Neuronal stem cell (in vitro differentiated cells): ENCODE data around the gene ZBTB45.
"Not testable (repeated sequence)": the region's sequence is repeated elsewhere in the genome, so short reads cannot be mapped to it uniquely, and the experiment has no call there.

Source experiments
- DNase-seq: peaks from one replicate; pipeline ENCODE4 v3.0.0-alpha.2; 2013; ENCODE audit warnings: low spot score
- H2AFZ ChIP-seq: one replicate; pipeline ENCODE4 v1.6.1; 2013; ENCODE audit warnings: mild to moderate bottlenecking, low read length, inconsistent platforms
- H2AK5ac ChIP-seq: 2 replicates; pipeline ENCODE4 v1.6.1; 2013; ENCODE audit warnings: low read depth, mild to moderate bottlenecking, inconsistent platforms, low read length, moderate library complexity, mixed read lengths
- H2BK120ac ChIP-seq: 2 replicates; pipeline ENCODE4 v1.6.1; 2013; ENCODE audit warnings: low read depth, mild to moderate bottlenecking, inconsistent platforms, low read length, moderate library complexity, mixed read lengths
- H2BK12ac ChIP-seq: one replicate; pipeline ENCODE4 v1.6.1; 2013; ENCODE audit warnings: low read length, inconsistent platforms
- H2BK15ac ChIP-seq: 2 replicates; pipeline ENCODE4 v1.6.1; 2013; ENCODE audit warnings: mild to moderate bottlenecking, low read length, inconsistent platforms, mixed read lengths
- H2BK5ac ChIP-seq: one replicate; pipeline ENCODE4 v1.6.1; 2013; ENCODE audit warnings: inconsistent platforms, mild to moderate bottlenecking, low read length, moderate library complexity
- H3K14ac ChIP-seq: one replicate; pipeline ENCODE4 v1.6.1; 2013; ENCODE audit warnings: low read length, inconsistent platforms
- H3K18ac ChIP-seq: 2 replicates; pipeline ENCODE4 v1.6.1; 2013; ENCODE audit warnings: low read length, inconsistent platforms
- H3K23ac ChIP-seq: 2 replicates; pipeline ENCODE4 v1.6.1; 2013; ENCODE audit warnings: low read depth, mild to moderate bottlenecking, mixed read lengths, low read length, inconsistent platforms; ENCODE audit not compliant: poor library complexity
- H3K27ac ChIP-seq: replicated peaks from 3 replicates; pipeline ENCODE4 v1.5.1; 2013; ENCODE audit warnings: low read length, inconsistent platforms
- H3K27me3 ChIP-seq, 3 experiments: 2 replicates each; pipeline ENCODE4 v1.6.1; 2013; ENCODE audit warnings: low read length in 3 of 3, mild to moderate bottlenecking in 2 of 3, inconsistent platforms in 1 of 3, low read depth in 1 of 3, mixed read lengths in 1 of 3, moderate library complexity in 1 of 3; ENCODE audit not compliant: control insufficient read depth in 3 of 3, insufficient read depth in 3 of 3
- H3K36me3 ChIP-seq, 2 donors: replicated peaks in 1 of 2; 2 replicates each; pipeline ENCODE4 v1.6.1; 2013; ENCODE audit warnings: low read length in 2 of 2; ENCODE audit not compliant: control insufficient read depth in 2 of 2, insufficient read depth in 2 of 2
- H3K4ac ChIP-seq: 2 replicates; pipeline ENCODE4 v1.6.1; 2013; ENCODE audit warnings: inconsistent platforms, mild to moderate bottlenecking, low read length, moderate library complexity
- H3K4me1 ChIP-seq, 2 donors: 1 replicate in 1 of 2; 2 replicates in 1 of 2; pipeline ENCODE4 v1.6.1; 2013; ENCODE audit warnings: low read length in 2 of 2, low read depth in 1 of 2; ENCODE audit not compliant: control insufficient read depth in 2 of 2, insufficient read depth in 1 of 2
- H3K4me2 ChIP-seq: one replicate; pipeline ENCODE4 v1.6.1; 2013; ENCODE audit warnings: mild to moderate bottlenecking, low read length, inconsistent platforms; ENCODE audit not compliant: insufficient read depth, poor library complexity, severe bottlenecking
- H3K4me3 ChIP-seq, 2 donors: 2 replicates each; pipeline ENCODE4 v1.5.1; 2013; ENCODE audit warnings: low read length in 2 of 2, mild to moderate bottlenecking in 2 of 2, inconsistent platforms in 1 of 2, moderate library complexity in 1 of 2
- H3K79me1 ChIP-seq: one replicate; pipeline ENCODE4 v1.6.1; 2013; ENCODE audit warnings: low read depth, mild to moderate bottlenecking, inconsistent platforms, low read length, moderate library complexity
- H3K9ac ChIP-seq: one replicate; pipeline ENCODE4 v1.6.1; 2013; ENCODE audit warnings: mild to moderate bottlenecking, low read depth, low read length, inconsistent platforms; ENCODE audit not compliant: poor library complexity
- H3K9me3 ChIP-seq, 2 donors: replicated peaks in 1 of 2; 2 replicates each; pipeline versions ENCODE3 to v1.6.1; 2013; ENCODE audit warnings: low read length in 2 of 2, mild to moderate bottlenecking in 2 of 2, inconsistent platforms in 1 of 2, low read depth in 1 of 2, mixed read lengths in 1 of 2, moderate library complexity in 1 of 2; ENCODE audit not compliant: control insufficient read depth in 2 of 2, insufficient read depth in 1 of 2
- H4K8ac ChIP-seq: one replicate; pipeline ENCODE4 v1.6.1; 2013; ENCODE audit warnings: low read depth, mild to moderate bottlenecking, inconsistent platforms, low read length, moderate library complexity
- H4K91ac ChIP-seq: one replicate; pipeline ENCODE4 v1.6.1; 2013; ENCODE audit warnings: low read length, low read depth, mild to moderate bottlenecking, inconsistent platforms; ENCODE audit not compliant: poor library complexity
- WGBS, 2 donors: extraction: QIAGEN DNeasy Blood & Tissue Kit; methylation state at CpG; one replicate each; pipeline ENCODE4 v1.1.7; 2013; ENCODE audit warnings: missing lambda C conversion rate in 2 of 2, mixed read lengths in 1 of 2; ENCODE audit not compliant: insufficient read length in 2 of 2, insufficient replicate concordance in 1 of 2; ENCODE audit errors: extremely low coverage in 2 of 2; 5-methylcytosine and 5-hydroxymethylcytosine counted together

ZBTB45 gene

GRCh38 chr19:58543826-58544590, 24.4 kb upstream of the ZBTB45 start, which contains the start of gene TRIM28:
TSS of gene TRIM28 (plus strand) at chr19:58544064. CDS start at chr19:58544758, 694 bp downstream.
- Histone ChIP-seq H3K9ac (peak within 1 kb of the TSS; percentile 100), H3K4me3 (peak within 1 kb of the TSS; percentile 75 to 99), H3K27me3 (peaks cover 0 to 20% (median 5%) of the 10 kb centered on the region in 3 experiments), H3K14ac (peak within 1 kb of the TSS; percentile 89), H3K27ac (peak within 1 kb of the TSS; percentile 98), H2BK15ac (peak within 1 kb of the TSS; percentile 96), H4K8ac (peak within 1 kb of the TSS; percentile 23), H3K9me3 (peaks cover 0 to 2% of the 10 kb centered on the region in 2 donors), H2AK5ac (peak within 1 kb of the TSS; percentile 84), H3K79me1 (peaks cover 18% of the 10 kb centered on the region), H3K4ac (peak within 1 kb of the TSS; percentile 98), H3K18ac (peak within 1 kb of the TSS; percentile 100), H3K23ac (peak within 1 kb of the TSS; percentile 100), H4K91ac (peak within 1 kb of the TSS; percentile 53), H2BK12ac (no peak within 1 kb of the TSS), H3K36me3 (peaks cover 36 to 41% of the 10 kb centered on the region in 2 donors), H2BK120ac (peak within 1 kb of the TSS; percentile 83), H2BK5ac (peak within 1 kb of the TSS; percentile 96), H2AFZ (peak within 1 kb of the TSS; percentile 60), H3K4me1 (peaks cover 15 to 16% of the 10 kb centered on the region in 2 donors), H3K4me2 (peak within 1 kb of the TSS; percentile 96)
- WGBS, 2 donors, result no CpG with 5 or more reads among the region's 73 CpGs
- DNase-seq, result peak; percentile 98

GRCh38 chr19:58542641-58543372, 23.2 kb upstream of the ZBTB45 start:
- H2AFZ ChIP-seq, H4K8ac ChIP-seq, H3K4me2 ChIP-seq, H3K23ac ChIP-seq, H3K14ac ChIP-seq, H3K9me3 ChIP-seq, H2BK120ac ChIP-seq, H3K27ac ChIP-seq, H3K9ac ChIP-seq, H2BK5ac ChIP-seq, H4K91ac ChIP-seq, H2BK15ac ChIP-seq, H3K18ac ChIP-seq, DNase-seq, H3K4ac ChIP-seq: not testable (repeated sequence)
- Histone ChIP-seq H3K4me1 (peaks cover 19 to 21% of the 10 kb centered on the region in 2 donors), H3K4me3 (peak overlapping the region in 1 of 2 donors; percentile 75), H2BK12ac (peak overlapping the region; percentile 90), H3K36me3 (peaks cover 25 to 29% of the 10 kb centered on the region in 2 donors), H2AK5ac (peak overlapping the region; percentile 56), H3K27me3 (peaks cover 0 to 23% (median 11%) of the 10 kb centered on the region in 3 experiments), H3K79me1 (peaks cover 14% of the 10 kb centered on the region)
- no CpG with 5 or more reads among the region's 18 CpGs for WGBS, 2 donors

- H3K4me3 ChIP-seq, H2BK15ac ChIP-seq, H3K9me3 ChIP-seq, H3K23ac ChIP-seq, H2BK12ac ChIP-seq, H2BK5ac ChIP-seq, H3K18ac ChIP-seq, H3K4ac ChIP-seq, H3K4me1 ChIP-seq, H2BK120ac ChIP-seq, H3K9ac ChIP-seq, H3K4me2 ChIP-seq, H3K36me3 ChIP-seq, DNase-seq, H3K79me1 ChIP-seq, H4K91ac ChIP-seq, H4K8ac ChIP-seq, H3K14ac ChIP-seq, H3K27ac ChIP-seq, H2AFZ ChIP-seq, H2AK5ac ChIP-seq: not testable (repeated sequence)
- peaks cover 0 to 23% (median 17%) of the 10 kb centered on the region in 3 experiments for H3K27me3 ChIP-seq
Measured at GRCh38 chr19:58539169-58539559, 19.6 kb upstream of the ZBTB45 start.
